K562 (cell line): ENCODE data around the gene FBXW11. TPM values are rescaled to one million over a fixed set of nuclear protein-coding genes. Genes with fewer than 3 reads are reported as not detected.

Experiments
- FOXP1 ChIP-seq: sonication (generic); formaldehyde crosslinking; IDR thresholded peaks from 2 replicates; pipeline ENCODE4 v1.8.0; 2022; ENCODE audit warnings: mild to moderate bottlenecking, missing genetic modification reagents
- IRF2 ChIP-seq: sonication (generic); formaldehyde crosslinking; IDR thresholded peaks from 2 replicates; pipeline ENCODE4 v1.8.1; 2022; ENCODE audit warnings: mild to moderate bottlenecking, missing genetic modification reagents
- MAFF ChIP-seq: IDR thresholded peaks from 2 replicates; pipeline ENCODE4 v1.6.1; 2012; ENCODE audit warnings: low read length, improper control_type of control experiment
- SAFB2 ChIP-seq: fragments of 200-400 bp; formaldehyde crosslinking; IDR thresholded peaks from 2 replicates; pipeline ENCODE4 v1.6.1; 2018; ENCODE audit warnings: borderline replicate concordance, low read length, low read depth, moderate library complexity; ENCODE audit not compliant: severe bottlenecking
- SAP30 ChIP-seq: fragments of 200-600 bp; sonication (generic); IDR thresholded peaks from 2 replicates; pipeline ENCODE4 v1.6.1; 2012; ENCODE audit warnings: borderline replicate concordance, low read depth, mild to moderate bottlenecking, moderate library complexity, low read length, control low read depth, inconsistent platforms; ENCODE audit not compliant: insufficient read depth, poor library complexity, severe bottlenecking
- SMC3 ChIP-seq: conservative IDR thresholded peaks from 2 replicates; pipeline ENCODE4 v1.6.1; 2011; ENCODE audit warnings: low read depth, low read length, improper control_type of control experiment; ENCODE audit not compliant: insufficient read depth
- ZBTB26 ChIP-seq: fragments of 450-650 bp; formaldehyde crosslinking; IDR thresholded peaks from 2 replicates; pipeline ENCODE4 v1.4.0; 2022; ENCODE audit warnings: missing genetic modification characterization
- ZFP91 ChIP-seq: sonication (generic); formaldehyde crosslinking; IDR thresholded peaks from 2 replicates; pipeline ENCODE4 v1.8.0; 2022; ENCODE audit warnings: mild to moderate bottlenecking, missing genetic modification reagents
- ZNF263 ChIP-seq: sonication (generic); formaldehyde crosslinking; IDR thresholded peaks from 2 replicates; pipeline ENCODE4 v1.8.0; 2022; ENCODE audit warnings: mild to moderate bottlenecking, missing genetic modification reagents, borderline replicate concordance
- ZNF407 ChIP-seq: fragments of 450-650 bp; IDR thresholded peaks from 2 replicates; pipeline ENCODE4 v1.6.1; 2016; ENCODE audit warnings: low read depth
- polyA plus RNA-seq, 8 experiments: library from polyadenylated mRNA; depleted of rRNA in 4 of 8; stranded (reverse) in 5 of 8; unstranded in 3 of 8; fragments of >200 nt; fragmentation: Nextera tagmentation in 2 of 8; fragmentation: Illumina TruSeq in 1 of 8; extraction: Ambion mirVana in 2 of 8; extraction: Trizol in 1 of 8; gene quantifications; 2 replicates each; pipeline versions ENCODE4 v1.2.1 to v1.2.3, GENCODE V29; 2011 to 2014; ENCODE audit warnings: inconsistent platforms in 1 of 8, missing spikeins in 1 of 8
- total RNA-seq, 7 experiments: library from RNA; depleted of rRNA in 6 of 7; stranded (reverse); fragments of >200 nt in 6 of 7; fragmentation: Illumina TruSeq in 2 of 7; extraction: Trizol in 2 of 7; gene quantifications; 2 replicates each; pipeline versions ENCODE4 v1.2.1 to v1.2.3, GENCODE V29; 2011 to 2021; ENCODE audit warnings: low replicate concordance in 1 of 7

Gene FBXW11
- total and polyA plus RNA-seq, 9 of the 15 experiments (the other 6 are each of a cell fraction or from before 2014, with no cell fraction given) = 3.0 to 28.6 (median 23.6) TPM

GRCh38 chr5:172042183-172042582 lies 35.7 kb upstream of the FBXW11 start (continued):
- no peak for TF ChIP-seq ZNF407
- TF ChIP-seq SAFB2 = no peak
- TF ChIP-seq SMC3 = no peak
- TF ChIP-seq SAP30 = no peak
- no peak for TF ChIP-seq IRF2 (CRISPR knock-in tag)
- no peak for TF ChIP-seq ZBTB26 (CRISPR knock-in tag)
- TF ChIP-seq MAFF = no peak
- TF ChIP-seq ZNF263 (CRISPR knock-in tag) = no peak
- no peak for TF ChIP-seq ZFP91 (CRISPR knock-in tag)
- TF ChIP-seq FOXP1 (CRISPR knock-in tag) = no peak
